Esophagus muscularis mucosa (tissue), 3 donors: ENCODE data around the gene DAPK3.

ENCODE experiments used
- POLR2A ChIP-seq: fragments of 450-650 bp; IDR thresholded peaks from one replicate; pipeline ENCODE4 v1.6.1; 2017; ENCODE audit warnings: antibody characterized with exemption, moderate library complexity, mild to moderate bottlenecking, low read depth
- POLR2AphosphoS5 ChIP-seq, 2 donors: sonication (generic); formaldehyde crosslinking; IDR thresholded peaks; one replicate each; pipeline ENCODE4 v1.6.1; 2017; ENCODE audit warnings: antibody characterized with exemption in 2 of 2
- TF ChIP-seq, protein P1 (sequence below), 3 experiments: fragments of 200-600 bp in 2 of 3; fragments of 450-650 bp in 1 of 3; sonication (generic) in 2 of 3; IDR thresholded peaks; one replicate each; pipeline ENCODE4 v1.5.1; 2017 to 2019; ENCODE audit warnings: antibody characterized with exemption in 3 of 3, mild to moderate bottlenecking in 2 of 3, moderate library complexity in 1 of 3

DNA sequence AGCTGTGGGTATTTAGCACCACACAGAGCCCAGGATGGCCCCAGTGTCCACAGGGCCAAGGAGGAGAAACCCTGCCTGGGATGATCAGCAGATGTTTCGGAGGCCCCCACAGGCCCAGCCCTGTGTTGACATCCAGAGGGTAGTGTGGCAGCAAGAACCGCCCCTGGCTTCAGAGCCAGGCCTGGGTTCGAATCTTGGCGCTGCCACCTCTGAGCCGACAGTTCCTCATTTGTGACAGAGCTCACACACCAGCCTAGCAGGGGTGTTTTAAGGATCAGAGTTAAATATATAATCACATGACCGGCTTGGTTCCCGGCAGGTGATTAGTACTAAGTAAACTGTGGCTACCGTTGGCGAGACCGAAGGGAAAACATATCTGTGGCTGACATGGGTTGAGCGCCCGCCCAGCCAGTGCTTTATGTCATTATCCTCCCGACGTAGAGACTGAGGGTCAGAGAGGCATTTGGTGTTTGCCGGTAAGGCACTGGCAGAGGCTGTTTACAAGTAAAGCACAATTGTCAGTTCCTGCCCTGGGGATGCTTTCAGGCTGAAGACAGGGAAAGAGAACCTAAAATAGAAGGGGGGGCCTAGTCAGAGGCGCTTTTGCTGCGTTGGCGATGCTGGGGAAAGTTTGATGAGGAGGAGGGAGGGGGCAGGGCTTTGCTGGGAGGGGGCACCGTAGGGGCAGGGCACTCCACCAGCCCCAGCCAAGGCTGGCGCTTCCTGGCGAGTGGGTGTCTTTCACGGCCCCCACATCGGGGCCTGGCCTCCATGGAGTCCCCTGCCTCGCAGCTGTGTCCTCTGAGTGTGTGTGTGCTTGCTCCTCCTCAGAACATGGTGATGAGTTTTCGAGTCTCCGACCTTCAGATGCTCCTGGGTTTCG is 41.4 kb upstream of the DAPK3 start:
- TF ChIP-seq, protein P1, sequence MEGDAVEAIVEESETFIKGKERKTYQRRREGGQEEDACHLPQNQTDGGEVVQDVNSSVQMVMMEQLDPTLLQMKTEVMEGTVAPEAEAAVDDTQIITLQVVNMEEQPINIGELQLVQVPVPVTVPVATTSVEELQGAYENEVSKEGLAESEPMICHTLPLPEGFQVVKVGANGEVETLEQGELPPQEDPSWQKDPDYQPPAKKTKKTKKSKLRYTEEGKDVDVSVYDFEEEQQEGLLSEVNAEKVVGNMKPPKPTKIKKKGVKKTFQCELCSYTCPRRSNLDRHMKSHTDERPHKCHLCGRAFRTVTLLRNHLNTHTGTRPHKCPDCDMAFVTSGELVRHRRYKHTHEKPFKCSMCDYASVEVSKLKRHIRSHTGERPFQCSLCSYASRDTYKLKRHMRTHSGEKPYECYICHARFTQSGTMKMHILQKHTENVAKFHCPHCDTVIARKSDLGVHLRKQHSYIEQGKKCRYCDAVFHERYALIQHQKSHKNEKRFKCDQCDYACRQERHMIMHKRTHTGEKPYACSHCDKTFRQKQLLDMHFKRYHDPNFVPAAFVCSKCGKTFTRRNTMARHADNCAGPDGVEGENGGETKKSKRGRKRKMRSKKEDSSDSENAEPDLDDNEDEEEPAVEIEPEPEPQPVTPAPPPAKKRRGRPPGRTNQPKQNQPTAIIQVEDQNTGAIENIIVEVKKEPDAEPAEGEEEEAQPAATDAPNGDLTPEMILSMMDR (IDR thresholded peaks at IDR 0.05) = no peak
- TF ChIP-seq POLR2AphosphoS5 (IDR thresholded peaks at IDR 0.05) = no peak
- no peak for TF ChIP-seq POLR2A
